ENCODE measurements around the gene MPV17L2.

The MPV17L2 gene

DNA sequence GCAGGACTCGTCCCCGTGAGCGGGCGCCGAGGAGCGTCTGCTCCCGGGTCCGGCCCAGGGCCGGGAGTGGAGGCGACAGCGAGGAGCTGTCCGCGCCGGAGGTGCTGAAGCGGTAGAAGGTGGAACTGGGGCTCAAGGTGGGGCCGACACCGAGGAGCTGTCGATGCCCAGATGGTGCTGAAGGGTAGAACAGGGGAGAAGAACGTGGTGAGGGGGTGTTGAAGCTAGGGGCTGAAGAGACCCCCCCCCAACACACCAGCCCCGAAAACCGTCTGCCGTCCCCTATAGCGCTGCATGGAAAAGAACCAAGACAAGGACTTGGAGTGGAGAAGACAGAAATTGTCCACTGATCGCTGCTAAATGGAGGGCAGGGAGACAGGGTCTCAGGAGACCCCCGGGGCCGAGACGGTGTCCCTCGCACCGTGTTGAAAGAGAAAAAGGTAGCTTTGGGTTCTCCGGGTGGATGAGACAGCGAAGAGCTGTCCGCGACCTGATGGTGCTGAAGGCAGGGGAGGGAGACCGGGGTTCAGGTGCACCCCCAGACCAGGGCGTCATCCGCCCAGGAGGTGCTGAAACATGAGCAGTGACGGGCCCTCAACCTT is 40.3 kb downstream of the MPV17L2 start:
- TF ChIP-seq, protein P1, sequence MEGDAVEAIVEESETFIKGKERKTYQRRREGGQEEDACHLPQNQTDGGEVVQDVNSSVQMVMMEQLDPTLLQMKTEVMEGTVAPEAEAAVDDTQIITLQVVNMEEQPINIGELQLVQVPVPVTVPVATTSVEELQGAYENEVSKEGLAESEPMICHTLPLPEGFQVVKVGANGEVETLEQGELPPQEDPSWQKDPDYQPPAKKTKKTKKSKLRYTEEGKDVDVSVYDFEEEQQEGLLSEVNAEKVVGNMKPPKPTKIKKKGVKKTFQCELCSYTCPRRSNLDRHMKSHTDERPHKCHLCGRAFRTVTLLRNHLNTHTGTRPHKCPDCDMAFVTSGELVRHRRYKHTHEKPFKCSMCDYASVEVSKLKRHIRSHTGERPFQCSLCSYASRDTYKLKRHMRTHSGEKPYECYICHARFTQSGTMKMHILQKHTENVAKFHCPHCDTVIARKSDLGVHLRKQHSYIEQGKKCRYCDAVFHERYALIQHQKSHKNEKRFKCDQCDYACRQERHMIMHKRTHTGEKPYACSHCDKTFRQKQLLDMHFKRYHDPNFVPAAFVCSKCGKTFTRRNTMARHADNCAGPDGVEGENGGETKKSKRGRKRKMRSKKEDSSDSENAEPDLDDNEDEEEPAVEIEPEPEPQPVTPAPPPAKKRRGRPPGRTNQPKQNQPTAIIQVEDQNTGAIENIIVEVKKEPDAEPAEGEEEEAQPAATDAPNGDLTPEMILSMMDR (IDR thresholded peaks at IDR 0.05; ENCODE audit: low read depth, low read length) = no peak
- TF ChIP-seq POLR2A (IDR thresholded peaks at IDR 0.05; ENCODE audit: extremely low read depth, insufficient read length) = no peak
- peak; percentile 58 for TF ChIP-seq MAX (IDR thresholded peaks at IDR 0.05; ENCODE audit: low read depth, low read length)
- TF ChIP-seq MYC (IDR thresholded peaks at IDR 0.05; ENCODE audit: low read depth, low read length) = no peak
- DNase-seq (ENCODE audit: low read depth) = peak; percentile 69
- no peak overlapping the region for H3K4me3 ChIP-seq (ENCODE audit: low read depth, low read length)

GRCh38 chr19:18234194-18234593 is 41.2 kb downstream of the MPV17L2 start:
- no peak for TF ChIP-seq MYC (IDR thresholded peaks at IDR 0.05; ENCODE audit: low read depth, low read length)
- TF ChIP-seq, protein P1 (IDR thresholded peaks at IDR 0.05; ENCODE audit: low read depth, low read length) = no peak
- TF ChIP-seq MAX (IDR thresholded peaks at IDR 0.05; ENCODE audit: low read depth, low read length) = no peak
- no peak for TF ChIP-seq POLR2A (IDR thresholded peaks at IDR 0.05; ENCODE audit: extremely low read depth, insufficient read length)
- DNase-seq (ENCODE audit: low read depth) = no peak
- no peak overlapping the region for H3K4me3 ChIP-seq (ENCODE audit: low read depth, low read length)

- TF ChIP-seq MYC (IDR thresholded peaks at IDR 0.05; ENCODE audit: low read depth, low read length) (peak; percentile 88), POLR2A (IDR thresholded peaks at IDR 0.05; ENCODE audit: extremely low read depth, insufficient read length) (no peak), MAX (IDR thresholded peaks at IDR 0.05; ENCODE audit: low read depth, low read length) (peak; percentile 98)
- TF ChIP-seq, protein P1 (IDR thresholded peaks at IDR 0.05; ENCODE audit: low read depth, low read length) = no peak
- H3K4me3 ChIP-seq (ENCODE audit: low read depth, low read length) = no peak overlapping the region
- peak; percentile 34 for DNase-seq (ENCODE audit: low read depth)
Observed at GRCh38 chr19:18239303-18239702, 46.3 kb downstream of the MPV17L2 start.

DNA sequence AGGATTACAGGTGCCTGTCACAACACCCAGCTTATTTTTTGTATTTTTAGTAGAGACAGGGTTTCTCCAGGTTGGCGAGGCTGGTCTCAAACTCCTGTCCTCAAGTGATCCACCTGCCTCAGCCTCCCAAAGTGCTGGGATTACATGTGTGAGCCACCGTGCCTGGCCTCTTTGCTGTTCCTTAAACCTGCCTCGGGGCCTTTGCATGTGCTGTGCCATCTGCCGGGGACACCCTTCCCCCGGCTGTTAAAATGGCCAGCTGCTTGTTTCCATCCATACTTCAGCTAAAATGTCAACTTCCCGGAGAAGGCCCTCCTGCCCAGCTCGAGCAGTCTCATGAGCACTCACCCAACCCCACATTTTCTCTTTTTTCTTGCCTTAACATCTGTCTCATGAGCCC is 52.3 kb downstream of the MPV17L2 start:
- no peak for DNase-seq (ENCODE audit: low read depth)
- TF ChIP-seq POLR2A (IDR thresholded peaks at IDR 0.05; ENCODE audit: extremely low read depth, insufficient read length) (no peak), MYC (IDR thresholded peaks at IDR 0.05; ENCODE audit: low read depth, low read length) (no peak)
- H3K4me3 ChIP-seq (ENCODE audit: low read depth, low read length) = no peak overlapping the region

All from NB4 (cell line).